MG63 (cell line): Measurements from ENCODE around the gene KCNQ2. TPM values are rescaled to one million over a fixed set of nuclear protein-coding genes. Genes with fewer than 3 reads are reported as not detected.
"Not testable (repeated sequence)": the region's sequence is repeated elsewhere in the genome, so short reads cannot be mapped to it uniquely, and the experiment has no call there.

Experiments
- DNase-seq: peaks from one replicate; pipeline ENCODE4 v3.0.0-alpha.2; 2020
- H3K27me3 ChIP-seq: fragments of 250-450 bp; sonication (Bioruptor Pico); 2 replicates; pipeline ENCODE4 v1.5.1; 2020; ENCODE audit warnings: mild to moderate bottlenecking, moderate library complexity
- H3K36me3 ChIP-seq: fragments of 250-450 bp; sonication (Bioruptor Pico); 2 replicates; pipeline ENCODE4 v1.5.1; 2020; ENCODE audit warnings: mild to moderate bottlenecking, moderate library complexity
- H3K4me3 ChIP-seq: fragments of 250-450 bp; sonication (Bioruptor Pico); 2 replicates; pipeline ENCODE4 v1.5.1; 2020; ENCODE audit warnings: mild to moderate bottlenecking, moderate library complexity
- H3K9me3 ChIP-seq: fragments of 250-450 bp; sonication (Bioruptor Pico); 2 replicates; pipeline ENCODE4 v1.5.1; 2020; ENCODE audit warnings: mild to moderate bottlenecking, moderate library complexity
- total RNA-seq: library from RNA; depleted of rRNA; stranded (reverse); fragments of >200 nt; shearing (Covaris generic); gene quantifications from 2 replicates; pipeline ENCODE4 v1.2.3, GENCODE V29; 2014; ENCODE audit warnings: low replicate concordance

The KCNQ2 gene
- total RNA-seq, 1 experiment from 2014 or later: 0.92 TPM

- Histone ChIP-seq H3K9me3 (no peaks in the 10 kb centered on the region), H3K27me3 (no peaks in the 10 kb centered on the region), H3K4me3 (no peak overlapping the region), H3K36me3 (no peaks in the 10 kb centered on the region)
- no peak for DNase-seq
Observed at GRCh38 chr20:63483834-63484233, 11.4 kb upstream of the KCNQ2 start.

GRCh38 chr20:63482021-63482587 is 9.6 kb upstream of the KCNQ2 start:
- DNase-seq: no peak
- no peaks in the 10 kb centered on the region for H3K9me3 ChIP-seq
- H3K4me3 ChIP-seq: no peak overlapping the region
- H3K36me3 ChIP-seq: no peaks in the 10 kb centered on the region
- H3K27me3 ChIP-seq: peaks cover 10% of the 10 kb centered on the region

GRCh38 chr20:63481503-63481902 is 9.0 kb upstream of the KCNQ2 start:
- Histone ChIP-seq H3K27me3 (peaks cover 10% of the 10 kb centered on the region), H3K9me3 (no peaks in the 10 kb centered on the region), H3K4me3 (no peak overlapping the region), H3K36me3 (no peaks in the 10 kb centered on the region)
- DNase-seq: no peak

- not testable (repeated sequence) for H3K36me3 ChIP-seq, H3K9me3 ChIP-seq, DNase-seq, H3K4me3 ChIP-seq
- H3K27me3 ChIP-seq: peaks cover 23% of the 10 kb centered on the region
Observed at GRCh38 chr20:63479695-63480419, 7.4 kb upstream of the KCNQ2 start.

GRCh38 chr20:63478346-63479302 is 6.2 kb upstream of the KCNQ2 start:
- no peak overlapping the region for H3K4me3 ChIP-seq
- peaks cover 35% of the 10 kb centered on the region for H3K27me3 ChIP-seq
- H3K9me3 ChIP-seq: no peaks in the 10 kb centered on the region
- H3K36me3 ChIP-seq: no peaks in the 10 kb centered on the region
- DNase-seq: no peak

GRCh38 chr20:63477944-63478343 is 5.5 kb upstream of the KCNQ2 start:
- Histone ChIP-seq H3K36me3 (no peaks in the 10 kb centered on the region), H3K27me3 (peaks cover 42% of the 10 kb centered on the region), H3K4me3 (no peak overlapping the region), H3K9me3 (no peaks in the 10 kb centered on the region)
- DNase-seq: no peak

GRCh38 chr20:63477061-63477616 is 4.7 kb upstream of the KCNQ2 start:
- Histone ChIP-seq H3K36me3 (no peaks in the 10 kb centered on the region), H3K4me3 (no peak overlapping the region), H3K27me3 (peaks cover 44% of the 10 kb centered on the region), H3K9me3 (no peaks in the 10 kb centered on the region)
- DNase-seq: no peak

GRCh38 chr20:63475209-63475608 is 2.8 kb upstream of the KCNQ2 start:
- H3K4me3 ChIP-seq: no peak overlapping the region
- DNase-seq: peak; percentile 45
- no peaks in the 10 kb centered on the region for H3K9me3 ChIP-seq
- H3K27me3 ChIP-seq: peaks cover 61% of the 10 kb centered on the region
- H3K36me3 ChIP-seq: no peaks in the 10 kb centered on the region

- H3K4me3 ChIP-seq: no peak overlapping the region
- peaks cover 62% of the 10 kb centered on the region for H3K27me3 ChIP-seq
- no peak for DNase-seq
- H3K36me3 ChIP-seq: no peaks in the 10 kb centered on the region
- H3K9me3 ChIP-seq: no peaks in the 10 kb centered on the region
Observed at GRCh38 chr20:63473555-63474449, 1.3 kb upstream of the KCNQ2 start.

GRCh38 chr20:63472862-63473390 is 471 bp upstream of the KCNQ2 start:
- Histone ChIP-seq H3K9me3 (no peaks in the 10 kb centered on the region), H3K36me3 (no peaks in the 10 kb centered on the region), H3K4me3 (no peak overlapping the region), H3K27me3 (peaks cover 56% of the 10 kb centered on the region)
- no peak for DNase-seq

GRCh38 chr20:63471717-63471980 is 806 bp downstream of the KCNQ2 start:
- Histone ChIP-seq H3K27me3 (peaks cover 65% of the 10 kb centered on the region), H3K9me3 (no peaks in the 10 kb centered on the region), H3K4me3 (no peak overlapping the region), H3K36me3 (no peaks in the 10 kb centered on the region)
- no peak for DNase-seq

- H3K27me3 ChIP-seq: peaks cover 70% of the 10 kb centered on the region
- no peaks in the 10 kb centered on the region for H3K9me3 ChIP-seq
- H3K36me3 ChIP-seq: no peaks in the 10 kb centered on the region
- H3K4me3 ChIP-seq: no peak overlapping the region
- no peak for DNase-seq
Observed at GRCh38 chr20:63471002-63471716, 1.3 kb downstream of the KCNQ2 start.

- DNase-seq: no peak
- peaks cover 71% of the 10 kb centered on the region for H3K27me3 ChIP-seq
- no peaks in the 10 kb centered on the region for H3K36me3 ChIP-seq
- no peaks in the 10 kb centered on the region for H3K9me3 ChIP-seq
- H3K4me3 ChIP-seq: no peak overlapping the region
Observed at GRCh38 chr20:63470410-63470809, 2.0 kb downstream of the KCNQ2 start.

- H3K36me3 ChIP-seq: no peaks in the 10 kb centered on the region
- H3K4me3 ChIP-seq: no peak overlapping the region
- H3K27me3 ChIP-seq: peaks cover 71% of the 10 kb centered on the region
- DNase-seq: no peak
- H3K9me3 ChIP-seq: no peaks in the 10 kb centered on the region
Observed at GRCh38 chr20:63469713-63470101, 2.7 kb downstream of the KCNQ2 start.

GRCh38 chr20:63469019-63469712 is 3.3 kb downstream of the KCNQ2 start:
- no peaks in the 10 kb centered on the region for H3K9me3 ChIP-seq
- H3K36me3 ChIP-seq: no peaks in the 10 kb centered on the region
- no peak overlapping the region for H3K4me3 ChIP-seq
- DNase-seq: no peak
- H3K27me3 ChIP-seq: peaks cover 71% of the 10 kb centered on the region
